Measurements from ENCODE around the gene PIANP. TPM values are rescaled to one million over a fixed set of nuclear protein-coding genes. Genes with fewer than 3 reads are reported as not detected.

The PIANP gene
- total RNA-seq, 4 donors from 2014 or later = 0.21 to 0.39 TPM; not detected in 2

DNA sequence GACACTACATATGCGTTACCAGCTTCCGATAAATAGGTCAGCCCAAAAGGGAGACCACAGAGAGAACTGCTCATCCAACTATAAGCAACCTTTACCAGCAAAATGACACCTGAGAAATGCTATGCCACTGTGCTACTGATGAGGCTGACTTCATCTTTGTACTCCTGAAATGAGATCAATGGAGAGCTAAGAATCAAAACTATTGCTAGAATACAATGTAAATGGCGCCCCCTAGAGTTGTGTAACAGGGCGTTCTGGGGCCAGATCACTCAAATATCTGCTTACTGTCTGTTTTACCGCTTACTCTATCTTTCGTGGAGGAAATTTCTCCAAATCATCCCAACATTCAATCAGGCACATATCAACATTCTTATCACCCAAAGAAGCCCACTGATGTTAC is 16.0 kb downstream of the PIANP start:
- 64% methylated on average over 6 of the region's 6 CpGs for WGBS, 2 donors
- Histone ChIP-seq H3K9me3 (no peaks in the 10 kb centered on the region), H3K36me3 (peaks cover 0 to 54% (median 0%) of the 10 kb centered on the region in 3 donors), H3K4me3 (no peak overlapping the region), H3K27ac (no peak overlapping the region), H3K4me1 (peaks cover 3 to 45% (median 16%) of the 10 kb centered on the region in 4 donors), H3K27me3 (no peaks in the 10 kb centered on the region)
- TF ChIP-seq, protein P1, sequence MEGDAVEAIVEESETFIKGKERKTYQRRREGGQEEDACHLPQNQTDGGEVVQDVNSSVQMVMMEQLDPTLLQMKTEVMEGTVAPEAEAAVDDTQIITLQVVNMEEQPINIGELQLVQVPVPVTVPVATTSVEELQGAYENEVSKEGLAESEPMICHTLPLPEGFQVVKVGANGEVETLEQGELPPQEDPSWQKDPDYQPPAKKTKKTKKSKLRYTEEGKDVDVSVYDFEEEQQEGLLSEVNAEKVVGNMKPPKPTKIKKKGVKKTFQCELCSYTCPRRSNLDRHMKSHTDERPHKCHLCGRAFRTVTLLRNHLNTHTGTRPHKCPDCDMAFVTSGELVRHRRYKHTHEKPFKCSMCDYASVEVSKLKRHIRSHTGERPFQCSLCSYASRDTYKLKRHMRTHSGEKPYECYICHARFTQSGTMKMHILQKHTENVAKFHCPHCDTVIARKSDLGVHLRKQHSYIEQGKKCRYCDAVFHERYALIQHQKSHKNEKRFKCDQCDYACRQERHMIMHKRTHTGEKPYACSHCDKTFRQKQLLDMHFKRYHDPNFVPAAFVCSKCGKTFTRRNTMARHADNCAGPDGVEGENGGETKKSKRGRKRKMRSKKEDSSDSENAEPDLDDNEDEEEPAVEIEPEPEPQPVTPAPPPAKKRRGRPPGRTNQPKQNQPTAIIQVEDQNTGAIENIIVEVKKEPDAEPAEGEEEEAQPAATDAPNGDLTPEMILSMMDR (IDR thresholded peaks at IDR 0.05) = peak in 4 of 5 experiments; percentile 15 to 36 (median 24)
- no peak for TF ChIP-seq POLR2A (IDR thresholded peaks at IDR 0.05)
- DNase-seq (ENCODE audit: low spot score in 2 of 2) = peak in 1 of 2 donors; percentile 21

DNA sequence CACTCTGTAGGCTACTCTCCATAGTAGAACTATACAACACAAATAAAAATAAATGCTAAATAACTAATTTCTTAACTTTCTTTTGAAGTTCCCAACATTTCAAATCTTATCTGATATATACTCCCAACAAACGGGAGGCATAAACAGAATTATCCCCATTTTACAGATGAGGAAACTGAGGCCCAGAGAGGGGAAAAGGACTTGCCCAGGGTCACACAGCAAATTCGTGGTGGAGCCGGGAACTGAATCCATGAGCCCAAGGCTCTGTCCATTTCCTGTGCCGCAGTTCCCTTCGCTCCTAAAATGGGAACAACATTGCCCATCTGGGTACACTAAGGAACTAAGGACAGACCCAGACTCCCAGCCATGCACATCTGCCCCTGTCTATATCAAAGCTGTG is 23.7 kb downstream of the PIANP start:
- Histone ChIP-seq H3K4me3 (no peak overlapping the region), H3K36me3 (peaks cover 3 to 100% (median 37%) of the 10 kb centered on the region in 3 donors), H3K27me3 (no peaks in the 10 kb centered on the region), H3K27ac (no peak overlapping the region), H3K9me3 (no peaks in the 10 kb centered on the region), H3K4me1 (no peaks in the 10 kb centered on the region)
- no peak for DNase-seq (ENCODE audit: low spot score in 2 of 2)
- TF ChIP-seq EP300 (IDR thresholded peaks at IDR 0.05) (no peak), POLR2A (IDR thresholded peaks at IDR 0.05) (no peak)
- TF ChIP-seq, protein P1 (IDR thresholded peaks at IDR 0.05) = no peak
- WGBS, 2 donors = 93 to 94% methylated on average over 5 of the region's 5 CpGs

DNA sequence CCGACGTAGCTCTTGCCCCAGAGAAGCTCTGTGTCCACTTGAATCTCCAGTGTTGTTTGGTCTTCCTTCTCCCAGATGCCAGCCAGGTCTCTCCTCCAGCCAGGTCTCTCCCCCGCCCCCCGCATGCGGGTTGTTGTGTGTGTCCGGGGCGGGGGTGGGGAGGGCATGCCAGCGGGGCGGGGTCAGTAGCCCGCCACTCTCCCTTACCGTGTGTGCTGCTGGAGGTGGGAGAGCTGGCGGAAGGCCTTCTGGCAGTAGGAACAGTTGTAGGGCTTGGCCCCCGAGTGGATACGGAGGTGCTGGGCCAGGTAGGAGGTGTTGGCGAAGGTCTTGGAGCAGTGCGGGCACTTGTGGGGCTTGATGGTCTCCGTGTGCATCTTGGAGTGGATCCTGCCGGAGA is 28.5 kb downstream of the PIANP start:
- TF ChIP-seq, protein P1 (IDR thresholded peaks at IDR 0.05) = no peak
- no peak for TF ChIP-seq POLR2A (IDR thresholded peaks at IDR 0.05)
- no peak for TF ChIP-seq EP300 (IDR thresholded peaks at IDR 0.05)
- peaks cover 6 to 100% (median 57%) of the 10 kb centered on the region in 3 donors for H3K36me3 ChIP-seq
- DNase-seq (ENCODE audit: low spot score in 2 of 2) = no peak
- no peak overlapping the region for H3K27ac ChIP-seq
- no peak overlapping the region for H3K4me3 ChIP-seq
- WGBS, 2 donors = 91 to 95% methylated on average over 13 to 18 of the region's 18 CpGs
- no peaks in the 10 kb centered on the region for H3K4me1 ChIP-seq
- no peaks in the 10 kb centered on the region for H3K9me3 ChIP-seq
- H3K27me3 ChIP-seq = no peaks in the 10 kb centered on the region

DNA sequence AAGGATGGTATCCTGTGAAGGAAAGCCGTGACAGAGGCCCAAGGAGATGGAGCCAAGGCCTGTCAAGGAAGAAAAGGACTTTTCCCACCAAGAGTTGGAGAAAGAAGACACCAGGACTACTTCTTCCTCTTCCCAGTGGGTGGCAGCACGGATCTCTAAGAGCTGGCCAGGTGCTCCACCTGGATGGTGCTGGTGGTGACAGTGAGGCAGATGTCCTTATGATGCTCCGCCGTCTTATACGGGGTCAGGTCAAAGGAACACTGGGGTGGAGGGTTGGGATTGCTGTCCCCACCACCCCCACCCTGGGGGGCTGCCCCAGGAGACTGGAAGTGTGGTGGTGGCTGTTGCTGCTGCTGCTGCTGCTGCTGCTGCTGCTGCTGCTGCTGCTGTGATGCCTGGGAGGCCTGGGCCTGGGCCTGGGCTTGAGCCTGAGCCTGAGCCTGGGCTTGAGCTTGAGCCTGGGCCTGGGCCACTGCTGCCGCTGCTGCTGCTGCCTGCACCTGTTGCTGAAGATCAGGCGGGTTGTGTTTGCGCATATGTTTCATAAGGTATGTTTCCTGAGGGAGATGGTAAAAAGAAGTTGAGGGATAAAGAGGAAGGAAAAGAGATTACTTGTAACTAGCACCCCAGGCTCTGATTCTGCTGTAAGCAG is 32.9 kb downstream of the PIANP start:
- Histone ChIP-seq H3K4me3 (no peak overlapping the region), H3K36me3 (peaks cover 6 to 71% (median 45%) of the 10 kb centered on the region in 3 donors), H3K27me3 (no peaks in the 10 kb centered on the region), H3K27ac (no peak overlapping the region), H3K9me3 (no peaks in the 10 kb centered on the region), H3K4me1 (peaks cover 0 to 4% (median 1%) of the 10 kb centered on the region in 4 donors)
- 81 to 91% methylated on average over 8 of the region's 8 CpGs for WGBS, 2 donors
- DNase-seq (ENCODE audit: low spot score in 2 of 2) = no peak
- TF ChIP-seq, protein P1 (IDR thresholded peaks at IDR 0.05) = no peak
- TF ChIP-seq POLR2A (IDR thresholded peaks at IDR 0.05) = no peak

DNA sequence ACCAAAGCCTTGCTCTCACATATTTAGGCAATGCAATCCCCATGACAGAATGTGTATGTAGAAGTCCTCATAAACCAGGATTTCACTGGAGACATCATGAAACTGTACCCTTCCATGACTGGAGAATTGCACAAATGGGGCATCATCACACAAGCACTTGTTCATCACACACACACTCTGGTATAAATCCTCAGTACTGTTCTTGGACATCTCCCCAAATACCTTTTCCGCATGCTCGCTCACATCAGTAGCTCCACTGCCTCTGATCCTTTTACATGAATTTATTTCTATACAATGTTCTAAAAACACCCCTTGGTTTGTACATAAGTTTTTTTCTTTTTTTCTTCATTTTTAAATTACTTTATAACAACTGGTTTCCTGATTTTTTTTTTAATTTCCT is 34.4 kb downstream of the PIANP start:
- WGBS, 2 donors = 95% methylated on average over 2 of the region's 2 CpGs
- DNase-seq (ENCODE audit: low spot score in 2 of 2) = no peak
- TF ChIP-seq, protein P1 (IDR thresholded peaks at IDR 0.05) = no peak
- no peak for TF ChIP-seq EP300 (IDR thresholded peaks at IDR 0.05)
- TF ChIP-seq POLR2A (IDR thresholded peaks at IDR 0.05) = no peak
- Histone ChIP-seq H3K36me3 (peaks cover 0 to 56% (median 30%) of the 10 kb centered on the region in 3 donors), H3K4me1 (peaks cover 8 to 15% (median 12%) of the 10 kb centered on the region in 4 donors), H3K27me3 (no peaks in the 10 kb centered on the region), H3K4me3 (no peak overlapping the region), H3K9me3 (no peaks in the 10 kb centered on the region), H3K27ac (no peak overlapping the region)

Measured in tibial nerve (tissue), 4 donors.